HUES64 (cell line): Measurements from ENCODE around the gene PYGO2.

Experiments
- H3K27ac ChIP-seq: 2 replicates; pipeline ENCODE4 v1.7.0; 2013; ENCODE audit warnings: low read depth, low read length, inconsistent platforms
- H3K27me3 ChIP-seq: 2 replicates; pipeline ENCODE4 v1.6.1; 2013; ENCODE audit warnings: mild to moderate bottlenecking, low read length; ENCODE audit not compliant: insufficient read depth
- H3K36me3 ChIP-seq: 2 replicates; pipeline ENCODE4 v1.6.1; 2013; ENCODE audit warnings: mild to moderate bottlenecking, low read length; ENCODE audit not compliant: insufficient read depth
- H3K4me1 ChIP-seq: 2 replicates; pipeline ENCODE4 v1.6.1; 2013; ENCODE audit warnings: mild to moderate bottlenecking, low read length, moderate library complexity; ENCODE audit not compliant: insufficient read depth
- H3K4me3 ChIP-seq: 2 replicates; pipeline ENCODE4 v1.5.1; 2013; ENCODE audit warnings: mild to moderate bottlenecking, low read length, moderate library complexity
- H3K9ac ChIP-seq: 2 replicates; pipeline ENCODE4 v1.6.1; 2013; ENCODE audit warnings: mild to moderate bottlenecking, low read depth, low read length
- H3K9me3 ChIP-seq: 2 replicates; pipeline ENCODE4 v1.6.1; 2013; ENCODE audit warnings: low read depth, low read length; ENCODE audit not compliant: insufficient read depth
- WGBS: fragments of 150-250, 120-280 bp; methylation state at CpG from one replicate; pipeline ENCODE4 v1.1.7; 2013; ENCODE audit warnings: missing lambda C conversion rate; 5-methylcytosine and 5-hydroxymethylcytosine counted together

The PYGO2 gene

DNA sequence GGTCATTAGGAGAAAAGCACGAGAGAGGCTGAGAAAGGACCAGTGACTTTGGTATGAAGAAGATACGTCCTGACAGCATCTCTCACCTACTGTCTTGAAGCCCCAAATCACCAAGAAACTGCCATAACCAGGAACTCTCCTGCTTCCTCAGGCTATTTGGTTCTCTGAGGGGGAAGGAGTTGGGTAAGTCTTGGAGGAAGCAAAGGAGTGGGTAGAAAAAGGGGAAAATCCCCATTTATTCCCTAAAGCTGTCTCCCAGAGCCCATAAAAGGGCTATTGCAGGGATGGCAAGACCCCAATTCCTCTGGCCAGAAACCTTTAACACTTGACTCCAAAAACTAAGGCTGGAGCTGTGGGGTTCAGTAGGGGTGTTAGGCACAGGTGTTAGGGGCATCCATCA lies 3.5 kb downstream of the PYGO2 start:
- peaks cover 32% of the 10 kb centered on the region for H3K4me1 ChIP-seq
- no peak overlapping the region for H3K27ac ChIP-seq
- no peaks in the 10 kb centered on the region for H3K27me3 ChIP-seq
- H3K36me3 ChIP-seq = peaks cover 24% of the 10 kb centered on the region
- no peaks in the 10 kb centered on the region for H3K9me3 ChIP-seq
- 94% methylated on average over 2 of the region's 2 CpGs for WGBS
- H3K4me3 ChIP-seq = no peak overlapping the region
- H3K9ac ChIP-seq = no peak overlapping the region

DNA sequence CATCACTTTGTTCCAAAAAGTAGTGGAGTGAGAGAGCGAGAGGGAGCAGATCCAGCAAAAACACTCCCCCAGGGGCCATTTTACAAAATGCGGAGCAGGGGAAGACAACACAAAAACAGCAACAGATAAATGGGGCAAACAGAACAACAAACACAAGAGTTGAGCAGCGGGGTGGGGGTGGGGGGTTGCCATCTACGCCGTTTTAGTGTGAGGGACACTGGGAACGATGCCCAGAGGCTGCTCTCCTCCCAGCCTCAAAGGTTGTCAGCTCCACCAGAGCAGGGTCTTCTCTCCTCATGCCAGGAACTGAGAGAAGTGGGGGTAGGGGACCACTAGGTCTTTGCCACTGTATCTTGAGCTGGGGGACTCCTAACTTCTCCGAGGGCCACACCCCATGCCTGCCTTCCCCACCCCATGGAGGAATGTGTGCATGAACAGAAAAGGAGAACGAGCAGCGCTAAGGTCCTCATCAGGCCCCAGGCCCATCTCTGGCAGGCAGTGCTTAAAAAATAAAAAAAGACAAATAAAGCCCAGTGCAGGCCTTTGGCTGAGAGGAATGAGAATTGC lies 4.4 kb downstream of the PYGO2 start:
- Histone ChIP-seq H3K27me3 (no peaks in the 10 kb centered on the region), H3K9me3 (no peaks in the 10 kb centered on the region), H3K36me3 (peaks cover 18% of the 10 kb centered on the region), H3K4me1 (peaks cover 32% of the 10 kb centered on the region), H3K27ac (peak overlapping the region; percentile 53; the same call in 1 of the 2 replicates), H3K9ac (no peak overlapping the region), H3K4me3 (peak overlapping the region; percentile 54)
- WGBS = 53% methylated on average over 7 of the region's 9 CpGs

DNA sequence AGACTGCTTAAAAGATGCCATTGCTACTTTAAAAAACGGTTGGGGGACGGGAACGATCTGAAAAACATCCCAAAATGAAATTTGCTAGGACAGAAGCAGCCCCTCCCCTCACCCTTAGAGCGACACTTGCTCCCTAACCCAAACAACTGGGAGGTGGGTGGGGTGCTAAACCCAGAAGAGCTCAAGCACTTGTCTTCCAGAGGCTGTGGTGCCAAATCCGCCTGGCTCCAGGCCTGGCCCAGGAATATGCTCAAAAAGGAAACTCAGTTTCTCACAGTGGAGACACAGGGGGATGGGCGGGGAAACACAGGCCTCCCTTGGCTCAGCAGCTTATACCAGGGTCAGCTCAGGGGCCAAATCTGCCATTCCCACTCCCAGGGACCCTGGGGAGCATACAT lies 5.0 kb downstream of the PYGO2 start:
- peaks cover 32% of the 10 kb centered on the region for H3K4me1 ChIP-seq
- no peaks in the 10 kb centered on the region for H3K9me3 ChIP-seq
- H3K4me3 ChIP-seq = peak overlapping the region; percentile 54
- peak overlapping the region; percentile 51 for H3K9ac ChIP-seq
- peak overlapping the region; percentile 53; the same call in 1 of the 2 replicates for H3K27ac ChIP-seq
- peaks cover 18% of the 10 kb centered on the region for H3K36me3 ChIP-seq
- 5% methylated on average over 6 of the region's 6 CpGs for WGBS
- no peaks in the 10 kb centered on the region for H3K27me3 ChIP-seq

DNA sequence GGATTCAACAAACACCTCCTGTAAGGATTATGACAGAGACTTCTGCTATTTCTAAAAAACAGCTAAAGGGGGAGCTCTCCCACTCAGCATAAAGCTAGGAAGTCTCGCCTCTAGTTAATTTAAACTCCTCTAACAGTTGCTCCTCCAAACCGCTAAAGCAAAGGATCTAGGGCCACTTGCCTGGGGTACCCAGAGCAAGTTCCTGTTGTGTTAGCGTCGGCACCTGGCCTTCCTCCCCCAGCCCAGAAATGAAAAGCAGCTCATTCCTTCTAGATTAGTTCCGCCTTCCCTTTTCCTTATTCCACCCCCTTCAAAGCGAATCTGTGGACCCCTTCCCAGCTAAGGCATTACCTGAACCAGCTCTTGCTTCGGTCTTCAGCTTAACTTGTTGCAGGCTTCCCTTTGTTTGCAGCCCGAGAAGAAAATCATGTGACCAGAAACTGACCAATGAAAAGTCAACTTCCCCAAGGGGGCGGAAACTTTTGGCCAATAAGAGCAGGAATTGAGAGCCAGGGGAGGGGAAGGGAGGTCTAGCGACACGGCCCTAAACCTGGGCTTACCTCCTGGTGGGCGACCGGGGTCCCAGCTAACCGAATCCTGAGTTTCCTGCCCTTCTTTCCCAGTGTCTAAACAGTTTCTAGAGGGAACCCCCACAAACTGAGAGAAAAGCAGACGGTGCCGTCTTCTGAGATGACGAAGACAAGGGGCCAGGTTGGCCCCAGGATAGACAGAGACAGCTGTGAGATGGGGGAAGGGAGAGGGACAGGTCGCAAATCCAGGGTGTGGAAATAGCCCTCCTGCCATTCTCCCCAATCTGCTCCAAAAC lies 5.7 kb downstream of the PYGO2 start, which contains the start of gene PBXIP1:
TSS of gene PBXIP1 (minus strand) at position 382 of the 826 bp plus-strand sequence. CDS start 2,378 bp downstream, outside the sequence.
- H3K36me3 ChIP-seq = peaks cover 21% of the 10 kb centered on the region
- H3K27ac ChIP-seq = peak within 1 kb of the TSS; percentile 92
- H3K4me3 ChIP-seq = peak within 1 kb of the TSS; percentile 54
- 0% methylated on average over 18 of the region's 18 CpGs for WGBS
- H3K9me3 ChIP-seq = no peaks in the 10 kb centered on the region
- peak within 1 kb of the TSS; percentile 79 for H3K9ac ChIP-seq
- peaks cover 32% of the 10 kb centered on the region for H3K4me1 ChIP-seq
- no peaks in the 10 kb centered on the region for H3K27me3 ChIP-seq

DNA sequence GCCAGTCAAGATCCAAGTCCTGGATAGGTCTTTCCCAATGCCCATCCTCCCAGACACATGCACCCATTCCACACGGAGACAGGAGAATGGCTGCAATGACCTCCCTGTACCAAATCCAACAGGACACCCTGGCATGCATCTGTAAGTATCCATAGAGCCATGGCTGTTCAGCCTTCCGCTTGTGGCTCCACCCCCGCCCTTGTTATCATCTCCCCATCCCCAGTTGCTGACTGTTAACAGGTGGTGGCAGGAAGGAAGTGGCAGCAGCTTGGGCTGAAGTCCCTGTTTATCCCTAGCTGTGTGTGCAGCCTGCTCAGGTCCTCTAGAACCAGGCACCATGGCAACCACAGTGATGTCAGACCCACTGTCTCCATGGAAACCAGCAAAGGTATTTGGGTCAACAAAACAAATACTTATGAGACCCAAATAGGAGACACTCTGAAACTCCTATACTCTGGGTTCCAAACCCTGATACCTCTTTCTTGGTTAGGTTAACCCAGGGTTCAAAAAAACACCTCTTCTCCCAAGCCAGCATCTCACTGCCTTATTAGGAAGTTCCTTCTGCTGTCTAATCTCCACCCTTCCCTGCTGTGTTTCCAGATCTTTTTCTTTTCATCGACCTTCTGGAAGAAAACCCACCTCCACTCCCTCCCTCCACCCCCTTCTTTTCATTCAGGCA lies 6.4 kb downstream of the PYGO2 start:
- H3K4me1 ChIP-seq = peaks cover 25% of the 10 kb centered on the region

DNA sequence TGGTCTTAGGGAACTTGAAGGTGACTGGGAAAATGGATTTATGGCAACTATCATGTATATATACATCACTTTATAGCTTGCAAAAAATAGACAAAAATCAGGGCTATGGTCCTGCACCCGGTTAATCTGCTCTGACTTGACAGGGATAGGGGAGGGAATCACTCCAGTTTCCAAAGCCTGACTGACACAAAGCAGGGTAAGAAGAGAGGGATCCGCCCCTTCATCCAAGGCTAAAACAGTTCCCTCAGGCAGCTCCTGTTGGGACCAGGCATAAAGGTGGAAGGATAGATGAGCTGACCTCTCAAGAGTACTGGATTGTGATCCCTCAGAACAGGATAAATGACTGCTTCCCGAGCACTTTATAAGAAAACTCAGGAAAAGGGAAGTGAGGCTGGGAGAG lies 7.0 kb downstream of the PYGO2 start:
- H3K9ac ChIP-seq = peak overlapping the region; percentile 79; the same call in 1 of the 2 replicates

More for the DNA sequence above, 6.4 kb downstream of the PYGO2 start:
- WGBS = 39% methylated on average over 4 of the region's 4 CpGs
- Histone ChIP-seq H3K36me3 (peaks cover 24% of the 10 kb centered on the region), H3K9me3 (no peaks in the 10 kb centered on the region), H3K9ac (peak overlapping the region; percentile 79), H3K4me3 (peak overlapping the region; percentile 54), H3K27me3 (no peaks in the 10 kb centered on the region), H3K27ac (peak overlapping the region; percentile 92)

DNA sequence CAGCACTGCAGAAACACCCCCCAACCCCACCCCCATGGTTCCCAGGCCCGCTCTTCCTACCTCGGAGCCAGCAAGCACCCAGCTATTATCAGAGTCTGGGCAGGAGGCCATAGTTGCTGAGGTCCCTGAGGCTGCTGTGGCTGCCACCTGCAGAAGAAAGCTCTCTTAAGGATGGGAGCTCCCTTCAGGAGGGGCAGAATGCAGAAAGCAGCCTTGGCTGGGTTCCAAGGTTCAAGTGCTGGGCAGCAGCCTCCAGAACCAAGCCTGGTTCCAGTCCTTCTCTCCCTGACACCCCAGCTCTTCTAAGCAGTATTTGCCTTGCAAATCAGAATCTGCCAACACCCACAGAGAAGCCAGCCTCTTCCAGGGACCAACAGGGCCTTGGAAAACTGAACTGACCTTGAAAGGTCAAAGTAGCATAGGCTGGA lies 8.0 kb downstream of the PYGO2 start:
- no peak overlapping the region for H3K27ac ChIP-seq
- 86% methylated on average over 2 of the region's 2 CpGs for WGBS
- H3K9ac ChIP-seq = no peak overlapping the region
- no peaks in the 10 kb centered on the region for H3K9me3 ChIP-seq
- peaks cover 13% of the 10 kb centered on the region for H3K36me3 ChIP-seq
- H3K4me1 ChIP-seq = peaks cover 25% of the 10 kb centered on the region
- H3K4me3 ChIP-seq = no peak overlapping the region
- no peaks in the 10 kb centered on the region for H3K27me3 ChIP-seq

More for the DNA sequence above, 7.0 kb downstream of the PYGO2 start:
- Histone ChIP-seq H3K27me3 (no peaks in the 10 kb centered on the region), H3K4me3 (peak overlapping the region; percentile 54), H3K4me1 (peaks cover 25% of the 10 kb centered on the region), H3K27ac (peak overlapping the region; percentile 92; the same call in 1 of the 2 replicates), H3K9me3 (no peaks in the 10 kb centered on the region), H3K36me3 (peaks cover 21% of the 10 kb centered on the region)
- WGBS = 70% methylated on average over 3 of the region's 3 CpGs

DNA sequence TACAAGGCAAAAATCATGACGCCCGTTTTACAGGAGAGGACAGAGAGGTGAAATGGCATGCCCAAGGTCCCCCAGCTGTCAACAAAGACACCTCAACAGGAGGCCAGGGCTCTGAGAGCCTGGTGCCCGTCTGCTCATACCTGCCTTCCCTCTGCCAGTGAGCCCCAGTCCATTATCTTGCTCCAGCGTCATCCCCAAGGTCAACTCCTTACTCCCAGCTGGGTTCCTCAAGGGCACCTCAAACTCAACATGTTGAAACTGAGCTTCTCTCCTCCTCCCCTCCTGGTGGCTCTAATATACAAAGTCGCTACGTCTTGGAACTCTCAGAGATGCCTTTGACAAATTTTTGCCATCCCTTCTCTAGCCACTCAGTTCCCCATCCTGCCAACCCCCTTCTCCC lies 8.9 kb downstream of the PYGO2 start:
- Histone ChIP-seq H3K36me3 (peaks cover 6% of the 10 kb centered on the region), H3K27ac (no peak overlapping the region), H3K9ac (no peak overlapping the region), H3K27me3 (no peaks in the 10 kb centered on the region), H3K4me1 (peaks cover 23% of the 10 kb centered on the region), H3K9me3 (no peaks in the 10 kb centered on the region), H3K4me3 (no peak overlapping the region)
- WGBS = 89% methylated on average over 6 of the region's 6 CpGs

DNA sequence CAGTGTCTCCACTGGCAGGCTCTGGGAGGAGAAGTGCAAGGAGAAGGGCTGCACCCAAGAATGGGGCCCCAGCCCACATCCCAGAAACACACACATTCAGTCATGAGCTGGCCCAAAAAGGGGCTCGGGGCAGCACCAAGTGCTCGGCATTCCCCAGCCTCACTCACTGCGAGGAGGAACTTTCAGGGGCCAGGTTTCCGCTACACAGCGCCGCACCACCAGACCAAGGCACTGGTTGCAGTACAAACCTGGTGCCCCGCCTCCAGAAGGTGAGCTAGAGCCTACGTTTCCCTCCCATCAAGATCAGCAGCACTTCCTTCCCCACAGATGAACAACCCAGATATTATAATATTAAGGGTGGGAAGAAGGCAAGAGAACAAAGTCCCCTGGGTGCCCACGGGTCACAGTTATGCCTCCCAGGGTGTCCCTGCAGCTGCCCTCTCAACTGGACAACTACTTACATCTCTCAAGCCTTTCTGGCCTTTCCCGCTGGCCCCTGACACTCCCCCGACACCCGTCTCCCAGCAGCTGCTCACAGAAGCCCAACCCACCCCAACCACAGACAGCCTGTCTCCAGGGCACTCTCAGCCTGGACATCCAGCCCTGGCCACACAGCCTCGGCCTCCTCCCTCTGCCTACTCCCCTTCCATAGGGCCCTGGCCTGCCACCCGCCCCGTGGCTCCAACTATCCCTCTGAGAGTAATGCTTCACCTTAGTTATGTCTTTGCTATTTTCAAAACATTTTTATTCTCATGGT lies 9.5 kb downstream of the PYGO2 start:
- Histone ChIP-seq H3K27ac (no peak overlapping the region), H3K9ac (no peak overlapping the region; the same call in 1 of the 2 replicates), H3K9me3 (no peaks in the 10 kb centered on the region), H3K4me1 (peaks cover 18% of the 10 kb centered on the region), H3K27me3 (no peaks in the 10 kb centered on the region), H3K4me3 (no peak overlapping the region), H3K36me3 (peaks cover 6% of the 10 kb centered on the region)
- WGBS = 81% methylated on average over 15 of the region's 15 CpGs

DNA sequence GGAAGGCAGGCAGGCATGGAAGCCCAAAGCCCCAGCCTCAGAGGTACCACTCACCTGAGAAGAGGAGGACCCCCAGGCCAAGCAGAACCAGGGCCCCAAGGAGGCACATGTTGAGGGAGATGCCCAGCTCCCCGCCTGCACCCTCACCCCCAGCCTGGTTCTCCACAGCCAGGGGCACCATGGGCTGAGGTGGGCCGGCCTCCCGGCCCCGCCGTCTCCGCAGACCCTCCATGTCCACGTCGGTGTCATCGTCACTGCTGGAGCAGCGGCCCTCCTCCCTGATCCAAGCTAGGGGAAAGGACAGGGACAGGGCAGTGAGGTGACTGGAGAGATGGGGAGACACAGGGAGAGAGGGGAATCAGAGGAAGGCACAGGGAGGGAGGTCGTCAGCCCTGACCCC lies 13.5 kb downstream of the PYGO2 start:
- H3K27ac ChIP-seq = no peak overlapping the region
- H3K4me1 ChIP-seq = no peaks in the 10 kb centered on the region
- WGBS = 90% methylated on average over 11 of the region's 11 CpGs
- H3K9me3 ChIP-seq = no peaks in the 10 kb centered on the region
- H3K9ac ChIP-seq = no peak overlapping the region
- H3K27me3 ChIP-seq = no peaks in the 10 kb centered on the region
- no peak overlapping the region for H3K4me3 ChIP-seq
- H3K36me3 ChIP-seq = peaks cover 9% of the 10 kb centered on the region
